Measurements from ENCODE around the gene SIRPA. TPM values are rescaled to one million over a fixed set of nuclear protein-coding genes. Genes with fewer than 3 reads are reported as not detected.

The SIRPA gene
- polyA plus RNA-seq, 1 donor from 2014 or later, result 8.0 TPM

DNA sequence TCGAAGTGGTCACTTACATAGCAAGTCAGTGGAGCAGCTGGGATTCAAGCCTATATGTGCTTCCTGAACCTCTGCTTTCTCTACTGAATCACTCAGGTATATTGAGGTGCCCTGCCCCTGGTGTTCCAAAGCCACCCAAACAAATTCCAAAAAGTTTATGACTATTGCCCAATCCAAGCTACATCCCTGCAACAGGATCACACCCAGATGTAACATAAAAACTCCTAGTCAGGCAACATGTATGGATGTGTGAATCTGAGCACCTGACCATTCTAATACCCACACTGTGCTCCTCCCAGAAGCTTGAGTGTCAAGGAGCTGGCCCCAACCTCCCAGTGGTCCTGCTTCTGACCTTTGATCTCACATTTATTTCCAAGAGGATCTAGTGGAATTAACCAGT is 39.5 kb upstream of the SIRPA start:
- Histone ChIP-seq H3K36me3 (ENCODE audit: insufficient read depth, low read length) (no peaks in the 10 kb centered on the region), H3K9me3 (ENCODE audit: low read length) (no peaks in the 10 kb centered on the region), H3K79me2 (replicated peaks; ENCODE audit: insufficient read depth, low read length) (no peaks in the 10 kb centered on the region), H3K9ac (ENCODE audit: low read length) (no peak overlapping the region), H4K20me1 (ENCODE audit: insufficient read depth) (no peaks in the 10 kb centered on the region), H3F3A (ENCODE audit: insufficient read depth, low read length, poor library complexity, severe bottlenecking) (no peaks in the 10 kb centered on the region), H3K4me2 (ENCODE audit: low read length) (no peak overlapping the region), H2AFZ (ENCODE audit: low read depth, low read length) (no peak overlapping the region), H3K27me3 (ENCODE audit: insufficient read depth, low read depth, low read length) (no peaks in the 10 kb centered on the region), H3K27ac (ENCODE audit: low read length) (no peak overlapping the region), H3K9me2 (ENCODE audit: insufficient read depth, low read length) (no peaks in the 10 kb centered on the region), H3K4me3 (ENCODE audit: low read length) (no peak overlapping the region)
- TF ChIP-seq EP300 (conservative IDR thresholded peaks at IDR 0.05; ENCODE audit: poor library complexity, severe bottlenecking) (no peak), TAF1 (IDR thresholded peaks at IDR 0.05; ENCODE audit: low read depth) (no peak), MXI1 (conservative IDR thresholded peaks at IDR 0.05; ENCODE audit: poor library complexity, severe bottlenecking) (no peak), CTCF (IDR thresholded peaks at IDR 0.05; ENCODE audit: poor library complexity, severe bottlenecking) (no peak), EZH2 (IDR thresholded peaks at IDR 0.05; ENCODE audit: borderline replicate concordance, insufficient read depth, low read length, poor library complexity, severe bottlenecking) (no peak), RAD21 (conservative IDR thresholded peaks at IDR 0.05) (no peak), REST (IDR thresholded peaks at IDR 0.05; ENCODE audit: borderline replicate concordance) (no peak), POLR2AphosphoS5 (IDR thresholded peaks at IDR 0.05) (no peak), SMC3 (conservative IDR thresholded peaks at IDR 0.05; ENCODE audit: poor library complexity) (no peak)

GRCh38 chr20:1856424-1856823 is 38.8 kb upstream of the SIRPA start:
- TF ChIP-seq REST (IDR thresholded peaks at IDR 0.05; ENCODE audit: borderline replicate concordance), result no peak
- no peak for TF ChIP-seq EZH2 (IDR thresholded peaks at IDR 0.05; ENCODE audit: borderline replicate concordance, insufficient read depth, low read length, poor library complexity, severe bottlenecking)
- TF ChIP-seq EP300 (conservative IDR thresholded peaks at IDR 0.05; ENCODE audit: poor library complexity, severe bottlenecking), result no peak

More at GRCh38 chr20:1856424-1856823, 38.8 kb upstream of the SIRPA start:
- no peaks in the 10 kb centered on the region for H4K20me1 ChIP-seq (ENCODE audit: insufficient read depth)
- no peak overlapping the region for H3K27ac ChIP-seq (ENCODE audit: low read length)
- no peak overlapping the region for H2AFZ ChIP-seq (ENCODE audit: low read depth, low read length)
- H3K4me2 ChIP-seq (ENCODE audit: low read length), result no peak overlapping the region
- H3F3A ChIP-seq (ENCODE audit: insufficient read depth, low read length, poor library complexity, severe bottlenecking), result no peaks in the 10 kb centered on the region
- no peaks in the 10 kb centered on the region for H3K9me2 ChIP-seq (ENCODE audit: insufficient read depth, low read length)
- H3K9ac ChIP-seq (ENCODE audit: low read length), result no peak overlapping the region
- H3K4me3 ChIP-seq (ENCODE audit: low read length), result no peak overlapping the region
- H3K79me2 ChIP-seq (replicated peaks; ENCODE audit: insufficient read depth, low read length), result no peaks in the 10 kb centered on the region
- H3K36me3 ChIP-seq (ENCODE audit: insufficient read depth, low read length), result no peaks in the 10 kb centered on the region
- no peaks in the 10 kb centered on the region for H3K27me3 ChIP-seq (ENCODE audit: insufficient read depth, low read depth, low read length)
- H3K9me3 ChIP-seq (ENCODE audit: low read length), result no peaks in the 10 kb centered on the region

Measured in neural cell (in vitro differentiated cells).